Measurements from ENCODE around the gene SPINK2.

The SPINK2 gene

GRCh38 chr4:56799824-56800756 lies 21.4 kb downstream of the SPINK2 start:
- peak; percentile 71 to 78 for DNase-seq (ENCODE audit: low read depth in 2 of 2)

- no peak for DNase-seq (ENCODE audit: low read depth in 2 of 2)
Measured at GRCh38 chr4:56799161-56799759, 22.2 kb downstream of the SPINK2 start.

GRCh38 chr4:56796211-56796610 lies 25.3 kb downstream of the SPINK2 start:
- DNase-seq (ENCODE audit: low read depth in 2 of 2) = no peak

DNA sequence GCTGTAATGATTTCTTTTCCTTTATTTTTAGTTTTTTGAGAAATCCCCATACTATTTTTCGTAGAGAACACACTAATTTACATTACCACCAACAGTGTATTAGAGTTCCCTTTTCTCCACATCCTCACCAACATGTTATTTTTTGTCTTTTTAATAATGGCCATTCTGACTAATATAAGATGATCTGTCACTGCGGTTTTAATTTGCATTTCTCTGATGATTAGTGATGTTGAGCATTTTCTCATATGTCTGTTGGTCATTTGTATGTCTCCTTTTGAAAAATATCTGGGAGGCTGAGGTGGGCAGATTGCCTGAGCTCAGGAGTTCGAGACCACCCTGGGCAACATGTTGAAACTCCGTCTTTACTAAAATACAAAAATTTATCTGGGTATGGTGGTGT lies 30.2 kb downstream of the SPINK2 start:
- no peak for DNase-seq (ENCODE audit: low read depth in 2 of 2)

GRCh38 chr4:56790691-56791091 lies 30.8 kb downstream of the SPINK2 start:
- DNase-seq (ENCODE audit: low read depth in 2 of 2) = no peak

DNA sequence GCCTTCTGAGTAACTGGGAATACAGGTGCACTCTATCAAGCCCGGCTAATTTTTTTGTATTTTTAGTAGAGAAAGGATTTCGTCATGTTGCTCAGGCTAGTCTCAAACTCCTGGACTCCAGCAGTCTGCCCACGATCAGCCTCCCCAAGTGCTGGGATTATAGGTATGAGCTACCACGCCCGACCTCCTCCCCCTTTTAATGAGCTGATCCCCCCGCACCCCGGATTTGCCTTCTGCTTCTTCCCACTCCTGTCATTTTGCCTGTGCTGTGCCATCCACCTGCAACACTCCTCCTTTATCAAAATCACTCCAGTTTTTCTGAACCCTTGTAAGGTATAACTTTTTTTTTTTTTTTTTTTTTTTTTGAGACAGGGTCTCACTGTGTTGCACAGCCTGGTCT lies 33.4 kb downstream of the SPINK2 start:
- DNase-seq (ENCODE audit: low read depth in 2 of 2) = no peak

- no peak for DNase-seq (ENCODE audit: low read depth in 2 of 2)
Measured at GRCh38 chr4:56787380-56787779, 34.1 kb downstream of the SPINK2 start.

DNA sequence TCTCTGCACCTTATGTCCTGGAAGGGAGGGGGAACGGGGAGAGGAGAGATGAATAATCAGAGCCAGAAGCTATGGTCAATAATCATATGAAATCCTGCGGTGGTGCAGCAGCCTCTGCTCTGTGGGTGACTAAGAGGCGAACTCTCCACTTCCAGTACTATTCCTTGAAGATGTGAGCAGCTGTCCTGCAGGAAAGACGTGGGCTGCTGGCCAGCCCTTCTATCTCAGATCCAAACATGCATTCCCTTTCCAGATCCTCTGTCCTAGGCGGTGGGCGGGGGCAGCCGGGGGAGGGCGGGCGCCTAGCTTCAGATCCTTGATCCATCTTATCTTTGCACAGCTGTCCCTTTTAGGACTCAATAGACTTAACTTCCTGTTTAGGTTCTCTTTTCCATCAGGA lies 34.5 kb downstream of the SPINK2 start:
- no peak for DNase-seq (ENCODE audit: low read depth in 2 of 2)

GRCh38 chr4:56783986-56784385 lies 37.5 kb downstream of the SPINK2 start:
- no peak for DNase-seq (ENCODE audit: low read depth in 2 of 2)

GRCh38 chr4:56782019-56782418 lies 39.5 kb downstream of the SPINK2 start:
- no peak for DNase-seq (ENCODE audit: low read depth in 2 of 2)

GRCh38 chr4:56773346-56773745 lies 48.2 kb downstream of the SPINK2 start:
- no peak for DNase-seq (ENCODE audit: low read depth in 2 of 2)

DNA sequence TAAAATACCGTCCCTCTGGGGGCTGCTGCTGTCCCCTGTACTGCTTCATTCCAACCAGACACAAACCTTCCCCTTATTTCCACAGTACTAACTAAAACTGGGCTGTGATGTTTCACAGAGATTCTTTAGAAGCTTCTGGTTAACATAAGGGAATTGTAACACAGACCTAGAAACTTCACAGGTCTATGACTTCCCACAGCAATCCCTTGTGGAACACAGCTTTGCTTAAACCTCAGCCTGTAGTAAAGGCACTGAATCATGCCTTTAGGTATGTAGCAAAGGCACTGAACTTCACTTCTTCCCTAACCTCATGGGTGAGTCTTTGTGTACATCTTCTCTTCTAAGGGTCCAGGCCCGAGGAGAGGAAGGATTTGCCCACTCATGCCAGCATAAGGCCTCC lies 49.4 kb downstream of the SPINK2 start:
- no peak for DNase-seq (ENCODE audit: low read depth in 2 of 2)

DNA sequence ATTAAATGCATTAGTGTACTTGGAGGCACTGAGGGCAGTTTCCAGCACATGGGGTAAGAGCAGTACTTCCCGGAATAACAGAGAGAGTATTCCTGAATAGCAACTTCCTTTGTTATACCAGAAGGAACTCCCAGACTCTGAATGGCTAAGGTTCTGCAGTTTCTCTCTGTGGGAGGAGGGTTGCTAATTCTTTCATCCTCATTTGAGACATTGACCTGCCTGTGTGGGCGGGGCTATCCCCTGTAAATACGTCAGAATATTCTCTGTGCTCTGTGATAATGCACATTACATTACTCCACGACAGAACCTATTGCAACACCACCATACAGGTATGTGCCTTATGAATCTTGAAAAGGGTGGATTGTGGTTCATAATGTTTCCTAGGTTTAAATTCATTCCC lies 52.7 kb downstream of the SPINK2 start:
- DNase-seq (ENCODE audit: low read depth in 2 of 2) = no peak

DNA sequence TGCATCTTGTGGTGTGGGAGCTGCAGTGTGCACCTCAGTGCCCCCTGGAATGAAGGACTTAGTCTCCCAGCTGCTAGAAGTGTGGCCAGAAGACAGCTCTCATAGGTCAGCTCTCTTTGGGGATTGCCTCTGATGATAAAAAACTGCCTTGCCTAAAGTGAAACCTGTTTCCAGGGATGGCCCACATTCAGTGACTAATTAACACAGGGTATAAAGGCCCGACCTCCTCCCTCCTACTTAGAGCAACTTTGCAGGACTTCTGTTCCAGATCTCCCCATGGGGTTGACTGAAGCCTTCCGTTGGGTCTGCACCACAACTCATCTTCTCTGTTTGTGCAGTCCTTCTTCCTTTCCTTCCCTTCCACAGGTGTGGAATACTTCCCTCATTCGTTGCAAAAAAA lies 53.2 kb downstream of the SPINK2 start:
- no peak for DNase-seq (ENCODE audit: low read depth in 2 of 2)

- no peak for DNase-seq (ENCODE audit: low read depth in 2 of 2)
Measured at GRCh38 chr4:56767567-56767966, 53.9 kb downstream of the SPINK2 start.

- DNase-seq (ENCODE audit: low read depth in 2 of 2) = no peak
Measured at GRCh38 chr4:56764775-56765174, 56.7 kb downstream of the SPINK2 start.

- DNase-seq (ENCODE audit: low read depth in 2 of 2) = no peak
Measured at GRCh38 chr4:56764223-56764622, 57.3 kb downstream of the SPINK2 start.

- DNase-seq (ENCODE audit: low read depth in 2 of 2) = no peak
Measured at GRCh38 chr4:56762484-56763250, 58.8 kb downstream of the SPINK2 start.

GRCh38 chr4:56760183-56760582 lies 61.3 kb downstream of the SPINK2 start:
- no peak for DNase-seq (ENCODE audit: low read depth in 2 of 2)

Data from stimulated activated CD4-positive, alpha-beta T cell treated with anti-CD3 and anti-CD28 coated beads, Interleukin-12 subunit alpha, Interleukin-12 subunit beta, amount 100 ng/mL, for 24 hours (primary cell).